Fibroblast of pulmonary artery (primary cell): ENCODE data around the gene HSD17B3.
A peak's percentile ranks its signal among the peaks of the same experiment; 100 is the strongest.

ENCODE experiments used
- DNase-seq: peaks from one replicate; pipeline ENCODE4 v3.0.0-alpha.2; 2010; ENCODE audit warnings: low read depth
- H3K4me3 ChIP-seq: replicated peaks from 2 replicates; pipeline ENCODE4 v1.5.1; 2011; ENCODE audit warnings: low read depth, mild to moderate bottlenecking, control low read depth, low read length, moderate library complexity
- TF ChIP-seq, protein P1 (sequence below): IDR thresholded peaks from 2 replicates; pipeline ENCODE4 v1.5.1; 2011; ENCODE audit warnings: mild to moderate bottlenecking, control low read depth, low read length, inconsistent platforms; ENCODE audit errors: missing control alignments

Gene HSD17B3

DNA sequence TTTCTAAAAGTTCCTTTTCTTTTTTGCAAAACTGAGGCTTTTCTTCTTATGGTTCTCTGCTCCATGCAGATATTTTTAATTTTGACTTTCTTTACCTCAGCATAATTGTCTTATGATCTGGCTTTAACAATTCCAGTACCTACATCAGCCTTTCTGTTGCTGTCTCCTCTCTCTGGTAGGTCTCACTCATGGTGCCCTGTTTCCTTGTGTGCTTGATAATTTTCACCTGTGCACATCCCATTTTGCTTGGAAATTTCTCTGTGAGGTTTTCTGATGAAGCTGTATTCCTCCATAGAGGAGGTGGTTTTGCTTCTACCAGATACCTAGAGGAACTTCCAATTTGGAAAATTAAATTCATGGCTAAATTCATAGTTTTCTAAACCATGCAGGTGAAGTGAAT, 2.3 kb upstream of the HSD17B3 start:
- TF ChIP-seq, protein P1, sequence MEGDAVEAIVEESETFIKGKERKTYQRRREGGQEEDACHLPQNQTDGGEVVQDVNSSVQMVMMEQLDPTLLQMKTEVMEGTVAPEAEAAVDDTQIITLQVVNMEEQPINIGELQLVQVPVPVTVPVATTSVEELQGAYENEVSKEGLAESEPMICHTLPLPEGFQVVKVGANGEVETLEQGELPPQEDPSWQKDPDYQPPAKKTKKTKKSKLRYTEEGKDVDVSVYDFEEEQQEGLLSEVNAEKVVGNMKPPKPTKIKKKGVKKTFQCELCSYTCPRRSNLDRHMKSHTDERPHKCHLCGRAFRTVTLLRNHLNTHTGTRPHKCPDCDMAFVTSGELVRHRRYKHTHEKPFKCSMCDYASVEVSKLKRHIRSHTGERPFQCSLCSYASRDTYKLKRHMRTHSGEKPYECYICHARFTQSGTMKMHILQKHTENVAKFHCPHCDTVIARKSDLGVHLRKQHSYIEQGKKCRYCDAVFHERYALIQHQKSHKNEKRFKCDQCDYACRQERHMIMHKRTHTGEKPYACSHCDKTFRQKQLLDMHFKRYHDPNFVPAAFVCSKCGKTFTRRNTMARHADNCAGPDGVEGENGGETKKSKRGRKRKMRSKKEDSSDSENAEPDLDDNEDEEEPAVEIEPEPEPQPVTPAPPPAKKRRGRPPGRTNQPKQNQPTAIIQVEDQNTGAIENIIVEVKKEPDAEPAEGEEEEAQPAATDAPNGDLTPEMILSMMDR = no peak
- H3K4me3 ChIP-seq = no peak overlapping the region
- DNase-seq = no peak

DNA sequence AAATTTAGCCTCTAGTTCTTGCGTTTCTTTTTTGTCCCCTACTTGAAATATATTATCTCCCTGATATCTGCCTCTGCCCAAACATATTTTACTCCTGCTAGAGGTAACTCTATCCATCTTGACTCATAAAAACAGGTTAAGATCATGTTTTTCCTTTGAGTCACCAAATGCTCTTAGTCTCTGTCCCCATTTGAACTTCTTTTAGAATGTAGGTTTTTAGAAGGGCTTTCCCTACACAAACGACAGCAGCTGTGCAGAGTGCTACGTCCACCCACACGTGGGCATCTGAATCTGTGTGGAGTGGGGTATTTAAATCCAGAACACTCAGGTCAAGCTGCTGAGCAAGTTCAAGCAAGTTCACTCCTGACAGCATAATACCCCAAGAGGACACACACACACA, 2.2 kb downstream of the HSD17B3 start:
- no peak overlapping the region for H3K4me3 ChIP-seq
- TF ChIP-seq, protein P1 = no peak
- no peak for DNase-seq

DNA sequence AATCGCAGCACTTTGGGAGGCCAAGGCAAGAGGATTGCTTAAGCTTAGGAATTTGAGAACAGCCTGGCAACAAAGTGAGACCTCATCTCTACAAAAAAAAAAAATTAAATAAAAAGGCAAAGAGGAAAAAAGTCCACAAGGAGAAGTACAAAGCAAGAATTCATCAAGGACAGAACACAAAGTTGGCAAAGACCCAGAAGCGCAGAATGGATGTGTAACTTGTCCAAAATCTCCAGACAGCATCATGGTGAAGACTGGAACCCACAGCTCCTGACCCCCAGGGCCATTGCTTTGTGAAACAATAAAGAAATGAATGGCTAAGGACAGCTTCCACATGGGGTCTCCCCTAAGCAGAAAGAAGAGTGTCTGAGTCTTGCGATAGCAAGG, 7.8 kb downstream of the HSD17B3 start:
- TF ChIP-seq, protein P1 = no peak
- H3K4me3 ChIP-seq = no peak overlapping the region
- no peak for DNase-seq

DNA sequence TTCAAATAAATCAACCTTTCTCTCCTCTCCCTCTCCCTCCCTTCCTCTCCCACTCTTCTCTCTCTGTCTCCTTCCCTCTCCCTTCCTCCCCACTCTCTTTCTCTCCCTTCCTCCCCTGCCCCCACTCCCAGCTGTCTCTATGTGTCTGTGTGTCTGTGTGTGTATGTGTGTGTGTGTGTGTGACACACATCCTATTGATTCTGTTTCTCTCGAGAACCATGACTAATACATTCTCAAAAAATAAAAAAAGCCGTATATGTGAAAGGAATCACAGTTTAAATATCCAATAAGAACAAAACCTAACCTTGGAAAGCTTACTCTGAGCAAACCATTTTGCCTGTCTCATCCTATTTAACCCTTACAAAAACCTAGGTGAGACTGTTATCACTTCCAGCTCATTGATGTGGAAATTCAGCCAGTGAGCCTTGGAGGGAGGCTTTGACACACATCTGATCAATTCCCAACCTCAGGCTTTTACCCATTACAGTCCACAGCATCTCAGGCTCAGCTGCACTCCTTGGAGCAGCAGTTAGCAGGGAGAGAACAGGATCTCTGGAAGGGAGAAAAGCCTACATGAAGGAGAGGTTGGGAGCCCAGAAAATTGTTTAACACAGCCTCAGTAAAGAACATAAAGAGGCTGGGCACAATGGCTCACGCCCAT, 8.3 kb downstream of the HSD17B3 start:
- TF ChIP-seq, protein P1 = no peak
- peak; percentile 59 for DNase-seq
- no peak overlapping the region for H3K4me3 ChIP-seq

DNA sequence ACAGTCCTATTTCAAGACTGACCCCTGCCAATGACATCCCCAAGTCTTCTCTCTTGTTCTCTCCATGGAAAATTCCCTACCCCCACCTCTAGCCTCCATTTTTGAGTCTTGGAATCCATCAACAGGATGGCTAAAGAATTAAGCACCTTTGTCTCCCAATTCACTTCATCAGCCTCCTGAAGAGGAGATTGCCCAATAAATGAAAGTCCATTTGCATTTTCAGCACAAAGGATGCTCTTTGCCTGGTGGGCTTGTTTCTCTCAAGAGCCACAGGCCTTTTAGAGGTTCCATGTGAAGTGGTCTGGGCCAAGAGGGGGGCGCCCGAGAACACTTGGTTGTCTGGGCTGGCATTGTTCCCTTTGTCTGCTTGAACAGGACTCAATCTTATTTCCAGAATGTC, 12.6 kb downstream of the HSD17B3 start:
- TF ChIP-seq, protein P1 = no peak

DNA sequence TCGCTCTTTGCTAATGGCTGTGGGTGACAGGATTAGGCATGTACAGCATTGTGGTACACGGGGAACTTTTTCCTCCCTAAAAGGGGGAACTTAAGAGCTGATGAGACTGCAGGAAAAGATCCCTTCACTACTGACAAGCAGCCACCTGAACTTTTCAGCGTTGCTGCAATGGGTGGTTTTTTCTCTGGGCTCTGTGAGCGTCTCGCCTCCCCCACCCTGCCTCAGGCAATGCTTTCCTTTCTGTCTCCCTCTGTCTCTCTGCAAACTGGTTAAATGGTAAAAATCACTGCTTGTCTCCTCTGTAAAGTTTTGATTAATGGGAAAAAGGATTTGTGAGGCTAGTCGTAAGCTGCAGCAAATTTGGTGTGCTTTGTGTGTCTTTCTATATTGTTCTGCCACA, 20.3 kb downstream of the HSD17B3 start:
- no peak overlapping the region for H3K4me3 ChIP-seq
- DNase-seq = no peak
- TF ChIP-seq, protein P1 = no peak

More for the DNA sequence above, 12.6 kb downstream of the HSD17B3 start:
- no peak for DNase-seq
- no peak overlapping the region for H3K4me3 ChIP-seq

DNA sequence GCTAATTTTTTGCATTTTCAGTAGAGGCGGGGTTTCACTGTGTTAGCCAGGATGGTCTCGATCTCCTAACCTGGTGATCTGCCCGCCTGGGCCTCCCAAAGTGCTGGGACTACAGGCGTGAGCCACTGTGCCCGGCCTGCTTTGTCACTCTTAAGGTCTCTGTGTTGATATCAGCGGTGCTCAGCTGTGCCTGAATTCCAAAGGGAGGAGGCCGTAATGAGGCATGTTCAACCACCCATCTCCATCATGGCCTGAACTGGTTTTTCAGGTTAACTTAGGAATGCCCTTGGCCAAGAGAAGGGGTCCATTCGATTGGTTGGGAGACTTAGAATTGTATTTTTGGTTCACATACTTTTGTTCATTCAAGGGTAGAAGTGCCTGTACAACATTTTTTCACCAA, 22.0 kb downstream of the HSD17B3 start:
- H3K4me3 ChIP-seq = no peak overlapping the region
- DNase-seq = no peak
- TF ChIP-seq, protein P1 = no peak
